Activated CD8-positive, alpha-beta memory T cell treated with anti-CD3 and anti-CD28 coated beads, Interleukin-2, amount 50 U/mL, for 24 hours (primary cell): ENCODE results near the gene CCDC88B.

ENCODE experiments used
- DNase-seq: peaks from one replicate; pipeline ENCODE4 v3.0.0-alpha.2; 2020; ENCODE audit errors: extremely low read depth

Gene CCDC88B

DNA sequence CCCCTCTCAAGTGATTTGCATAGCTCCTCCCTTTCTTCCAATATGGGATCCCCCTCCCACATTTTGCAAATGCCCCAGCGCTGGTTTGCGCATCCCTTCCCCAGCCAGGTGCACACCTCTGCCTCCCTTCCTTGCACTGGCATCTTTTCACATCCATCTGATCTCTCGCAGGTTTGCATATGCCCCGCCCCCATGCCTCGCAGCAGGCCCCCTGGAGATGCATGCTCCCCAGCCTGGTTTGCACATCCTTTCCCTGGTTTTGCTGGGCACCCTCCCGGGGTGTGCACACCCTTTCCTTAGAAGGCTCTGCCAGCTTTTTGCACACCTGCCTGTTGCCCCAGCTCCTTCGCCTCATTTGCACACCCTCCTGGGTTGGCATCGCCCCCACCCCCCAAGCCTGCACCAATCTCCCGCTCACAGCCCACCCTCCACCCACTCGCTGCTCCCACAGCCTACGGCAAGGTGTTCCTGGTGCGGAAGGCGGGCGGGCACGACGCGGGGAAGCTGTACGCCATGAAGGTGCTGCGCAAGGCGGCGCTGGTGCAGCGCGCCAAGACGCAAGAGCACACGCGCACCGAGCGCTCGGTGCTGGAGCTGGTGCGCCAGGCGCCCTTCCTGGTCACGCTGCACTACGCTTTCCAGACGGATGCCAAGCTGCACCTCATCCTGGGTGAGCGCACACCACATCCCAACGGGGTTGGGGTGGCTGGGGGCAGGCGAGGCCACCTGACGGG lies 19.9 kb downstream of the CCDC88B start:
- no peak for DNase-seq

DNA sequence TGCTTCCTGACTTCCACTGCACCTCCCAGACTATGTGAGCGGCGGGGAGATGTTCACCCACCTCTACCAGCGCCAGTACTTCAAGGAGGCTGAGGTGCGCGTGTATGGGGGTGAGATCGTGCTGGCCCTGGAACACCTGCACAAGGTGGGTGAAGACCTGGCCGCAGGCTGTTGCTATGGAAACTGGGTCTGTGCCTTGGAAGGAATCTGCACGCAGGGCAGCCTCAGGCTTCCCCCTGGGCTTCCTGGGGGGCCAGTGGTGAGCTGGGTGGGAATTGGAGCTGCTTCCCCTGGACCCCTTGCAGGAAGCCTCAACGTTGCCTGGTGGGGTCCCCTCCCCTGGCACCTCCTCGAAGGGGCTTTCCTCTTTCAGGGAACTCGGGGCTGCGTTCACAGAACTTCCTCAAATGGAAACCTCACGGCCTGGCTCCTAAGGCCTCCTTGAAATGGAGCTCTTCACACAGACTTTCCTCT lies 20.5 kb downstream of the CCDC88B start:
- no peak for DNase-seq

DNA sequence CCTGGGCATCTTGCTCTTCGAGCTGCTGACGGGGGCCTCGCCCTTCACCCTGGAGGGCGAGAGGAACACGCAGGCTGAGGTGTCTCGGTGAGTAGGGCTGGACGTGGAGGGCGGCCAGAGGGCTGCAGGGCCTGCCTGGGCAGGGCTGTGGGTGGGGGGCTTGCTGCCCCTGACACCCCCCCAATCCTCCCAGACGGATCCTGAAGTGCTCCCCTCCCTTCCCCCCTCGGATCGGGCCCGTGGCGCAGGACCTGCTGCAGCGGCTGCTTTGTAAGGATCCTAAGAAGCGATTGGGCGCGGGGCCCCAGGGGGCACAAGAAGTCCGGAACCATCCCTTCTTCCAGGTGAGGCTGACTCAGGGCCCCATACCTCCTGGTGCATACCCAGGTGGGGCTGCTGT lies 21.7 kb downstream of the CCDC88B start:
- no peak for DNase-seq

GRCh38 chr11:64362339-64362738 lies 22.3 kb downstream of the CCDC88B start:
- DNase-seq, result no peak

DNA sequence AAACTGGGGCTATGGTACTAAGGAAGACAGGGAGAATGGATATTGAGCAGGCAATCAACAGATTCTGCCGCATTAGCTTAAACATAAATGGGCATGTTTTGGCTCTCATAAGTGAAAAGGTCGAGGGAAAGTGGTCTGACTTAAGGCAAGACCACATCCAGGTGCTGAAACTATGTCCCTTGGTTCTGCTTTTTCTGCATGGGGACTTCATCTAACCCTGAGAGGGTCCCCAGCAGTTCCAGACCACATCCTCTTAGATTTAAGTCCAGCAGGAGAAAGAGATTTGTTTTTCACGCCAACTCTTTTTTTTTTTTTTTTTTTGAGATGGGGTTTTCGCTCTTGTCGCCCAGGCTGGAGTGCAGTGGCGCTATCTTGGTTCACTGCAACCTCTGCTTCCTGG lies 24.4 kb downstream of the CCDC88B start:
- no peak for DNase-seq

GRCh38 chr11:64364911-64365310 lies 24.9 kb downstream of the CCDC88B start:
- no peak for DNase-seq

DNA sequence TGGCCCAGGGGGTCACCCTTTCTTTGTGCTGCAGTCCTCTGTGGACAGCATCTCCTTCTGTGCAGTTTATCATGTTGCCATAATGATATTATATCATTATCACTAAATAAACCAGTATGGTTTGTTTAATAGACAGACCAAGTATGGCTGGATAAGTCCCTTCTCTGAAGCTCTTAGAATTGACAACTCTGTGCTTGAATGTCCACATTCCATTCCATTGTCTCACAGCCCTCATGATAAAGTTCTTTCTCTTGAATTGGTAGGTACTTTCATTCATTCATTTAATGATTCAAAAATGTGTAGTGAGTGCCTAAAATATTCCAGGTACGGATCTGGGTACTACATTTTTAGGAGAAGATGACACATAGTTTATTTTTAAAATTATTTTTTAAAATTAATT lies 26.7 kb downstream of the CCDC88B start:
- no peak for DNase-seq

- no peak for DNase-seq
These were observed 28.1 kb downstream of the CCDC88B start for GRCh38 chr11:64367931-64368672.

GRCh38 chr11:64368673-64369074 lies 28.7 kb downstream of the CCDC88B start:
- DNase-seq, result no peak

DNA sequence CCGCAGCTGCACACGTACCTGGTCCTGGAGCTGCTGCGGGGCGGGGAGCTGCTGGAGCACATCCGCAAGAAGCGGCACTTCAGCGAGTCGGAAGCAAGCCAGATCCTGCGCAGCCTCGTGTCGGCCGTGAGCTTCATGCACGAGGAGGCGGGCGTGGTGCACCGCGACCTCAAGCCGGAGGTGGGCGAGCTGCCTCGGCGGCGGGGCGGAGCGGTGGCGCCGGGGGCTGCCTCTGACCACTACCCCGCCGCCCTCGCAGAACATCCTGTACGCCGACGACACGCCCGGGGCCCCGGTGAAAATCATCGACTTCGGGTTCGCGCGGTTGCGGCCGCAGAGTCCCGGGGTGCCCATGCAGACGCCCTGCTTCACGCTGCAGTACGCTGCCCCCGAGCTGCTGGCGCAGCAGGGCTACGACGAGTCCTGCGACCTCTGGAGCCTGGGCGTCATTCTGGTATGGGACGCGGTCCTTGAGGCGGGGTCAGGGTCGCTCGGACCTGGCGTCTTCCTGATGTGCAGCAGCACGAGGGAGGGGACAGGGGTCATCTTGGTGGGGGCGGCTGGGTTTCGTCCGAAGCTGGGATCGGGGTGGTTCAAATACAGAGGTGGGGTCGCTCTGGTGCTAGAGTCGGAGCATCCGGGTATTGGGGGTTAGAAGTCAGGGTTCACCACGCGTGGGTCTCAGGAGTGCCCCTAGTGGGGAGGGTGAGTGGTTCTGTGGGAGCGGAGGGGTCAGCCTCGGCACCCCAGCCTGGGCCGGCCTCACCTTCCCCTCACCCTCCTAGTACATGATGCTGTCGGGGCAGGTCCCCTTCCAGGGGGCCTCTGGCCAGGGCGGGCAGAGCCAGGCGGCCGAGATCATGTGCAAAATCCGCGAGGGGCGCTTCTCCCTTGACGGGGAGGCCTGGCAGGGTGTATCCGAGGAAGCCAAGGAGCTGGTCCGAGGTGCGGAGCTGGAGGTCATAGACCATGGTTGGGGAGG lies 29.7 kb downstream of the CCDC88B start:
- no peak for DNase-seq

DNA sequence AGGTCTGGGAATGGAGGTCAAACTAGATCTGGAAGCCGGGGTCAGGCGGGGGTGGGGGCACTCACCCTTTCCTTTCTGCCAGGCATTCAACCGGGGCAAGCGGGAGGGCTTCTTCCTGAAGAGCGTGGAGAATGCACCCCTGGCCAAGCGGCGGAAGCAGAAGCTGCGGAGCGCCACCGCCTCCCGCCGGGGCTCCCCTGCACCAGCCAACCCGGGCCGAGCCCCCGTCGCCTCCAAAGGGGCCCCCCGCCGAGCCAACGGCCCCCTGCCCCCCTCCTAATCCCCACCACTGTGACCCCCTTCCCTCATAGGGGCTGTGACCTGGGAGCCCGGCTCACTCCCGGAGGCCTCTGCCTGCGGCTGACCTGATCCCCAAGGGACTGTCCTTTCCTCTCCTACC lies 31.2 kb downstream of the CCDC88B start:
- DNase-seq, result no peak

- DNase-seq, result no peak
These were observed 32.0 kb downstream of the CCDC88B start for GRCh38 chr11:64372021-64372420.

DNA sequence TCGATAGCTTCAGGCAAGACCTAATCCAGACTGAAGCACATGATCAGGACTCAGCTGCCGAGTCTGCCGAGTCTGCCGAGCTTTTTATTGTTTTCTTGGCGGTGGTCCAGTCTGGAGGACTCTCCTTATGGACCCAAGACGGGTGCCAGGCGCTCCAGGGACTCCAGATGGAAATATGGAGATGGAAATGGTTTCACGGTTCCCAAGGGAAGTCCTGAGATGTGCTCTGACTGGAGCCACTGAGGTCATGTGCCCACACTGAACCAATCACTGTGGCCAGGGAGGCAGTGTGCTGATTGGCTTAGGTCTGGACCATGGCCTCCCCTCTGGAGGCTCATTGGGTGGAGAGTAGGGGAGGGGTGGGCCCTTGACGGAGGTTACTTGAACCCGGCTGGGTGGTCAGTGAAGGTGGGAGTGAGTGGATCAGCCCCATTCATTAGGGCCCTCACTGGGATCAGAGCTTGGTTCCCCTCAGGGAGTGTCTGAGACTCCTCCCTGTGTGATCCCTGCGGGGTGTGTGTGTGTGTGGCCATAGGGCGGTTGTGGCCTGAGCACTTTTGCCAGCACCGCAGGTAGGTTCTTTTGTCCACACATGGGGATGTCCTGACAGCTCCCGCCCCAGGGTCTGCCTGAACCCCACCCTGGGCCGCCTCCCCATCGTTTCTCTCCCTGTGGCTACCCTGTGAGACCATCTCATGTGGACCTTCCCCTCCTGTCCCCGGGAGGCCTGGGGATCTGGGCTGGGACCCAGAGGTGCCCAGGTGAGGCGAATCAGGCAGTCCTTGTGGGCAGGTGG lies 33.0 kb downstream of the CCDC88B start:
- no peak for DNase-seq

DNA sequence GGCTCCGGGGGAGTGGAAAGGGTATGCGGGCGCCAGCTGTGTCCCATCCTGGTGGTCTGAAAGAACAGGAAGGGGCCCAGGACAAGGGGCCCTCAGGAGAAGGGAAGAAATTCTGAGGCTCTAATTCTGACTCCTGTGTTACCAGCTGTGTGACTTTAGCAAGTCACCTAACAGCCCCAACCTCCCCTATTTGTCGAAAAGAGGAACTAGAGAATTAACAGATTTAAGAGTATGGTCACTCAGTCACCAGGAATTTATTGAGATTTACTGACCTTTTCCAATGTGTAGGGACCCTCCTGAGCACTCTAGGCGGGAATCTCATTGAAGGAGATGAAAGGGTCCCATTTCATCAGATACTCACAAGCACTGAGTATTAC lies 33.6 kb downstream of the CCDC88B start:
- no peak for DNase-seq

DNA sequence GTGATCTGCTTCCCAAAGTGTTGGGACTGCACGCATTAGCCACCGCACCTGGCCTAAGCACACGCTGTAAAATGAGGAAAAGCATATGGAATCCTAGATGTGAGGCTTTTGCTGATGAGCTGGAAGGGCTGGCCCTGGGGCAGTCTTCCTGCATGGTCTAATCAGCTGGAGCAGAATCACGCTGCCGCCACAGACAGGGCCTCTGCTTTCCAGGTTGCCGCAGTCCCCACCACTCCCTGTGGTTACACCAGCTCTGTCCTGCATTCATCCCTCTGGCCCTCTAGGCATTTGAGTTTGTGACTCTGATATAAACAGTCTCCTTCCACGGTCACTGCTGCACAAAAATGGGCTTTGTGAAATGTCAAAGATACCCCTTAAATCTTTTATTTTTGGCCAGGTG lies 36.1 kb downstream of the CCDC88B start:
- no peak for DNase-seq

- DNase-seq, result no peak
These were observed 38.4 kb downstream of the CCDC88B start for GRCh38 chr11:64378335-64378880.

- no peak for DNase-seq
These were observed 39.2 kb downstream of the CCDC88B start for GRCh38 chr11:64379160-64379559.

GRCh38 chr11:64379817-64380709 lies 40.1 kb downstream of the CCDC88B start:
- DNase-seq, result no peak

DNA sequence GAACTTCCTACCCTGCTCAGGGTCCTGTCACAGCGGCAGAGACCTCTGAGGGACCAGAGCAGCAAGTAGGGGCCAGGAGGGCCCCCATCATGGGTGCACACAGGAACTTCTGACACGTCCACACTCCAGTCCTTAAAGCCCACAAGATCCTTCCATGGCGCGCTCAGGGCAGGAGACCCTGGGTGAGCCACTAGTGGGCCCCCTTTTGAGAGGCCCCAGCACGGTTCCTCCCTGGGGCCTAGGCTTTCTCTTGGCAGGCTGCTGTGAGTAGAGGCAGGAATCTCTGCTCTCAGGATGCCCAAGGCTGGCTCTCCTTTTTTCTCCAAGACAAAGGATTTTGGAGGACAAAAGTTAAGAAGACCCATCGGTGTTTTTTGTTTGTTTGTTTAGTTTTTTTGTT lies 41.3 kb downstream of the CCDC88B start:
- DNase-seq, result no peak

DNA sequence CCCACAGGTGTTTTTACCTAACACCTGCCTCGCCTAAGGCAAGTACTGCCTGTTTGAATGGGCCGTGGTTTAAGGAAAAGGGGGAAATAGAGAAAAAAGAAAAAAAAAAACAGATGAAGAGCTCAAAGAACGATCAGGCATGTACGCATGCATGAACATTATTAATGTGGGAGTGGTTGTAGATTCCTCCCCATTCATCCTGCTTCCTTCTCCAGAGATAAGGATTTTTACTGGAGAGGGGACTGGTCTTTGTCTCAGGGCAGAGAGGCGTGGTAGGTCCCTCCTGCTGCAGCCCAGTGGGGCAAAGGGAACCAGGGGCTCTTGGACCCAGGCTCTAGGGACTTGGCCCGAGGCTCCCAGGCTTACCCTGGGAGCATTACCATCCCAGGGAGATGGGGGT lies 42.0 kb downstream of the CCDC88B start:
- DNase-seq, result no peak
